Measurements from ENCODE around the gene XPO5.
"Not testable (repeated sequence)": the region's sequence is repeated elsewhere in the genome, so short reads cannot be mapped to it uniquely, and the experiment has no call there.

XPO5 gene

GRCh38 chr6:43517505-43518357 is 58.1 kb downstream of the XPO5 start:
- DNase-seq (ENCODE audit: low read depth): no peak

GRCh38 chr6:43516697-43517504 is 58.9 kb downstream of the XPO5 start, which contains the start of the genes POLR1C and YIPF3:
Gene POLR1C, plus strand, starts transcription at chr6:43517089. Its CDS starts 21 bp downstream, at chr6:43517110.
Gene YIPF3, minus strand, starts transcription at chr6:43516926. Its CDS starts 119 bp downstream, at chr6:43516807.
- DNase-seq (ENCODE audit: low read depth): peak; percentile 95

GRCh38 chr6:43516367-43516696 is 59.5 kb downstream of the XPO5 start:
- no peak for DNase-seq (ENCODE audit: low read depth)

GRCh38 chr6:43515808-43516207 is 60.0 kb downstream of the XPO5 start:
- DNase-seq (ENCODE audit: low read depth): no peak

GRCh38 chr6:43511824-43512415 is 63.9 kb downstream of the XPO5 start:
- no peak for DNase-seq (ENCODE audit: low read depth)

- DNase-seq (ENCODE audit: low read depth): no peak
Observed at GRCh38 chr6:43510827-43511163, 65.0 kb downstream of the XPO5 start.

GRCh38 chr6:43509984-43510826 is 65.6 kb downstream of the XPO5 start, which contains the start of gene LRRC73:
Gene LRRC73, minus strand, starts transcription at chr6:43510346. Its CDS starts 561 bp downstream, at chr6:43509785.
- DNase-seq (ENCODE audit: low read depth): peak; percentile 66

GRCh38 chr6:43509142-43509983 is 66.5 kb downstream of the XPO5 start:
- no peak for DNase-seq (ENCODE audit: low read depth)

GRCh38 chr6:43508481-43509141 is 67.2 kb downstream of the XPO5 start:
- DNase-seq (ENCODE audit: low read depth): no peak

- DNase-seq (ENCODE audit: low read depth): peak; percentile 64
Observed at GRCh38 chr6:43506667-43507471, 69.0 kb downstream of the XPO5 start.

- DNase-seq (ENCODE audit: low read depth): no peak
Observed at GRCh38 chr6:43506171-43506570, 69.7 kb downstream of the XPO5 start.

GRCh38 chr6:43505718-43506117 is 70.1 kb downstream of the XPO5 start:
- no peak for DNase-seq (ENCODE audit: low read depth)

- no peak for DNase-seq (ENCODE audit: low read depth)
Observed at GRCh38 chr6:43504756-43505593, 70.9 kb downstream of the XPO5 start.

GRCh38 chr6:43503443-43503842 is 72.4 kb downstream of the XPO5 start:
- DNase-seq (ENCODE audit: low read depth): no peak

GRCh38 chr6:43502666-43503065 is 73.2 kb downstream of the XPO5 start:
- no peak for DNase-seq (ENCODE audit: low read depth)

GRCh38 chr6:43500921-43501320 is 74.9 kb downstream of the XPO5 start:
- no peak for DNase-seq (ENCODE audit: low read depth)

- DNase-seq (ENCODE audit: low read depth): no peak
Observed at GRCh38 chr6:43499028-43499815, 76.6 kb downstream of the XPO5 start.

GRCh38 chr6:43498291-43498690 is 77.5 kb downstream of the XPO5 start:
- DNase-seq (ENCODE audit: low read depth): not testable (repeated sequence)
